ENCODE data around the gene PDK2. TPM values are rescaled to one million over a fixed set of nuclear protein-coding genes. Genes with fewer than 3 reads are reported as not detected.

The PDK2 gene
- polyA plus RNA-seq, 3 donors = 103 to 125 (median 110) TPM

DNA sequence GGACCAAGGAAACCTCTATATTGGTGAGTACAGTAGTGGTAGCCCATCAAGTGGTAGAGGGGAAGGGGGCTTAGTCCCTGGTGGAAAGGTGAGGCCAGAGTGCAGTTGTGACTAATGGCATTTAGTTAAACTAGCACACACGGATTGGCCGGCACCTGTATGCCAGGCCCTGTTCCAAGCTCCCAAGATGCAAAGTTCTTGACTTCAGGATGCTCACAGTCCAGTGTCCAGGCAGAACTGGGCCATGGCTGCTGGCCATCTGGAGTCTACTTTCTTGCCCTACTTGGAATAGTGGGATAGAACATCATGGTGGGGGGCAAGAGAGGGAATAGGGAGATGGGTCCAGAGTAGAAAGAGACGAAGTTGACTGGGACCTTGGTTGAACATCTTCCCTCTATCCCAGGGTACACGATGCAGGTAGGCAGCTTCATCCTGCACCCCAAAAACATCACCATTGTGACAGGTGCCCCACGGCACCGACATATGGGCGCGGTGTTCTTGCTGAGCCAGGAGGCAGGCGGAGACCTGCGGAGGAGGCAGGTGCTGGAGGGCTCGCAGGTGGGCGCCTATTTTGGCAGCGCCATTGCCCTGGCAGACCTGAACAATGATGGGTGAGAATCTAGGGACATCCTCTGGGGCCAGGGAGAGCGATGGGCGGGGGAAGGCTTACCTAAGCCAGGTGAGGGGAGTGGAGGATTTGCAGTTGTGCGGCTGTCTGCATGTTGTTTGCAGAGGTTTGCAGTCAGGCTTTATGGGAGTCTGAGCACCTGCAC lies 24.1 kb upstream of the PDK2 start:
- DNase-seq (ENCODE audit: extremely low read depth in 1 of 11, low read depth in 9 of 11, low spot score in 4 of 11) = no peak

- no peak for DNase-seq (ENCODE audit: extremely low read depth in 1 of 11, low read depth in 9 of 11, low spot score in 4 of 11)
Measured at GRCh38 chr17:50071692-50072091, 23.5 kb upstream of the PDK2 start.

- DNase-seq (ENCODE audit: extremely low read depth in 1 of 11, low read depth in 9 of 11, low spot score in 4 of 11) = no peak
Measured at GRCh38 chr17:50072130-50072529, 23.0 kb upstream of the PDK2 start.

- no peak for DNase-seq (ENCODE audit: extremely low read depth in 1 of 11, low read depth in 9 of 11, low spot score in 4 of 11)
Measured at GRCh38 chr17:50072925-50073324, 22.2 kb upstream of the PDK2 start.

GRCh38 chr17:50074227-50074626 lies 20.9 kb upstream of the PDK2 start:
- no peak for DNase-seq (ENCODE audit: extremely low read depth in 1 of 11, low read depth in 9 of 11, low spot score in 4 of 11)

DNA sequence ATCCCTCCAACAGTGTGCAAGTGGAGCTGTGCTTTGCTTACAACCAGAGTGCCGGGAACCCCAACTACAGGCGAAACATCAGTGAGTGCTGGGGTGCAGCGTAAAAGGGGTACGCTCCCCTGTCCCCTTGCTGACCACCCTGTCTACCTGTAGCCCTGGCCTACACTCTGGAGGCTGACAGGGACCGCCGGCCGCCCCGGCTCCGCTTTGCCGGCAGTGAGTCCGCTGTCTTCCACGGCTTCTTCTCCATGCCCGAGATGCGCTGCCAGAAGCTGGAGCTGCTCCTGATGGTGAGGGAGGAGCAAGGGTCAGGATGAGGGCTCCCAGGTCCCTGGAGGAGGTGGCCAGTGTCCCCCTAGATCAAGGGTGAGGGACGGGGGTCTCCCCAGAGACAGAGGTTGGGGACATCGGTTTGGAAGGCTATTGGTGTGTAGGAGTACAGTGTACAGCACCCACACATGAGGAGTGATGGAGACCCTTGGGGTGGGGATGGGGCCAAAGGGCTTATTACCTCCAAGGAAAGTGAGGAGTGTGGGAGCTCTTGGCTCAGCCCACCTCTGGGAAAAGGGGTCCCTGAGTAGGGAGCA lies 19.6 kb upstream of the PDK2 start:
- no peak for DNase-seq (ENCODE audit: extremely low read depth in 1 of 11, low read depth in 9 of 11, low spot score in 4 of 11)

DNA sequence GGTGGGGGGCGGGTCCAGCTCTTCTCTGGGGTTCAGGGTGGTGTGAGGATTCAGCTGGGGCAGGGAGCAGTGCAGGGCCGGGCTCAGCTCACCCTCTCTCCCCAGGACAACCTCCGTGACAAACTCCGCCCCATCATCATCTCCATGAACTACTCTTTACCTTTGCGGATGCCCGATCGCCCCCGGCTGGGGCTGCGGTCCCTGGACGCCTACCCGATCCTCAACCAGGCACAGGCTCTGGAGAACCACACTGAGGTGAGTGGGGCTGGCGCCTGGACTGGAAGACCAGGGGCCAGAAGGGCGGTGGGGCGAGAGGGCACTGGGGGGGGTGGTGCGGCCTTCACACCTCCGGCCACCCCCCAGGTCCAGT lies 18.9 kb upstream of the PDK2 start:
- no peak for DNase-seq (ENCODE audit: extremely low read depth in 1 of 11, low read depth in 9 of 11, low spot score in 4 of 11)

DNA sequence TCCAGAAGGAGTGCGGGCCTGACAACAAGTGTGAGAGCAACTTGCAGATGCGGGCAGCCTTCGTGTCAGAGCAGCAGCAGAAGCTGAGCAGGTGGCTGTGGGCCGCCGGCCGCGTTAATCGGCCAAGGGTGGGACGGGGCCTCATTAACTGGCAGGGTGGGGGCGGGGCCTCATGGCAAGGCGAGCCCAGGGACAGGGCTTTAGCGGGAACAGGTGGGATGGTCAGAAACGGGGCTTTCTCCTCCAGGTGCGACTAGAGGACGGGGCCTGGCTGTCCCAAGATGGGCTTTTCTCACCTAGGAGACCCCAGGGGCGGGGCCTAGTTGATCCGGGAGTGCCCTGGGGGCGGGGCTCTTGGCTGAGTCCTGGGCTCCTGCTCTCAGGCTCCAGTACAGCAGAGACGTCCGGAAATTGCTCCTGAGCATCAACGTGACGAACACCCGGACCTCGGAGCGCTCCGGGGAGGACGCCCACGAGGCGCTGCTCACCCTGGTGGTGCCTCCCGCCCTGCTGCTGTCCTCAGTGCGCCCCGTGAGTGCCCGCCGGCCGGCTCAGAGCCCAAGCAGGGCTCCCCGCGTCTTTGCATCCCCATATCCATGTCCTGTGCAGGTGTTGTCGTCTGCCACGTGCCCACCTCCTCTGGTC lies 18.4 kb upstream of the PDK2 start:
- DNase-seq (ENCODE audit: extremely low read depth in 1 of 11, low read depth in 9 of 11, low spot score in 4 of 11) = peak in 1 of 11 donors; percentile 32

GRCh38 chr17:50078430-50078829 lies 16.7 kb upstream of the PDK2 start:
- no peak for DNase-seq (ENCODE audit: extremely low read depth in 1 of 11, low read depth in 9 of 11, low spot score in 4 of 11)

DNA sequence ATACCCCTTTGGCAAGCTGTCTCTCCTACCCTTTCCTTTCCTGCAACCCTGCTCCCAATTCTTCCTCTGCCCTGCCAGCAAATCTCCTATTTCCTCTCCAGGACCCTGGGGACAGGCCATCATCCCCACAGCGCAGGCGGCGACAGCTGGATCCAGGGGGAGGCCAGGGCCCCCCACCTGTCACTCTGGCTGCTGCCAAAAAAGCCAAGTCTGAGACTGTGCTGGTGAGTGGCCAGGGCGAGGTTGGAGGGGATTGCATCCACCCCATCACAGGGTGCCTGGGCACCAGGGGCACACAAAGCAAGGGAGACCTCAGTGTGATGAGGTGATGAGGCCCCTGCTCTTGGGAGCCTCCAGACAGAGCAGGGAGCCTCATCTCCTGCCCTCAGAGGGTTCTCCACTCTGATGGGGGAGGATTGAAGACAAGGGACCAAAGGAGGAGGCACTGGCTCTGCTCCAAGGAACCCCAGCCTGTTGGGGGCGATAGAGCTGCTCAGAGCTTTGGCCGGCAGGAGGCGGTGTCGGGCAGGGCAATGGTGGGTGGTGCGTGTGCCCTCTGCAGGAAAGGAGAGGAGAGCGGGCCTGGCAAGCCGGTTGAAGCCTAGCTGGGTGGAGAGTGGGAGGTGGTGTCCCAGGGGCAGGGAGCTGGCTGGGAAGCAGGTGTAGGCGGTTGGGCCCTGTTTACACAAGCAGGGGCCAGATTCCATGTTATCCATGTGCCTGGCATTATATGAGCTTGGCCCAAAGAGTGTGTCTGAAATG lies 15.6 kb upstream of the PDK2 start:
- no peak for DNase-seq (ENCODE audit: extremely low read depth in 1 of 11, low read depth in 9 of 11, low spot score in 4 of 11)

DNA sequence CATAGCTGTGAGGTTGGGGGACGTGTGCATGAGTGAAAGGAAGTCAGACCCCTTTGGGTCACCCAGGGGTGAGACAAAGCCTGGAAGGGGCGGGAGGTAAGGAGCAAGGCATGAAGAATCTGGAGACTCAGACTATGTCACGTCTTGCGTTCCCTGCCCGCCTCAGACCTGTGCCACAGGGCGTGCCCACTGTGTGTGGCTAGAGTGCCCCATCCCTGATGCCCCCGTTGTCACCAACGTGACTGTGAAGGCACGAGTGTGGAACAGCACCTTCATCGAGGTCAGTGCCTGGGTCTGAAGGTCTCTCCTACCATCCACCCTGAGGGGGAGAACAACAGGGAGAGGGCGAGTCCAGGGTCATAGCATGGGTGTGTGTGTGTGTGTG lies 15.1 kb upstream of the PDK2 start:
- DNase-seq (ENCODE audit: extremely low read depth in 1 of 11, low read depth in 9 of 11, low spot score in 4 of 11) = no peak

DNA sequence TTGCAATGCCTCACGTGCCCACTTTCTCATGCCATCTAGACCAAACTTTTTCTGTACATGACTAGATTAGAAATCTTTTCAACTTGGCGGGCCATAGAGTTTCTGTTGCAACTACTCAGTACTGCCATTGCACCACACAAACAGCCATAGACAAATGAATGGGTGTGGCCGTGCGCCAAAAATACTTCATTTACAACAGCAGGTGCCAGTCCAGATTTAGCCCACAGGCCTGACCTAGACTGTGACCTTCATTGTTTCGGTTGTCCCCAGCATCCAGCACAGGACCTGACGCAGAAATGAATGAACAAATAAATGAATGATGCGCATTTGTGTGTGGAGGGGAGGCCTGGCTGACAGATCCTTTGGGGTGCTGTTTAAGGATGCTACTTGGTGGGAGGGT lies 14.3 kb upstream of the PDK2 start:
- no peak for DNase-seq (ENCODE audit: extremely low read depth in 1 of 11, low read depth in 9 of 11, low spot score in 4 of 11)

DNA sequence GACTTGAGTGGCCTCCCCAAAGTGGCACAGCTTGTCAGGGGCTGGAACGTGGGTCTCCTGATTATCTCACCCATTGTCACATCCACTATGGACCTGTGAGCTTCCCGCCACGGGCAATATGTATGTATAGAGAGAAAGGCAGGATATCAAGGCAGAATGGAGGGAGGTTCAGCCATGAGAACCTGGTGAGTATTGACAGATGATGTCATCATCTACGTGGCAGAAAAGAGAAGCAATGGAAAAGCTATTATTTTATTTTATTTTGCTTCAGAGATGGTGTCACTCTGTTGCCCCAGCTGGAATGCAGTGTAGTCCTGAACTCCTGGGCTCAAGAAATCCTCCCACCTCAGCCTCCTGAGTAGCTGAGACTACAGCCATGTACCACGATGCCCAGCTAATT lies 13.4 kb upstream of the PDK2 start:
- no peak for DNase-seq (ENCODE audit: extremely low read depth in 1 of 11, low read depth in 9 of 11, low spot score in 4 of 11)

DNA sequence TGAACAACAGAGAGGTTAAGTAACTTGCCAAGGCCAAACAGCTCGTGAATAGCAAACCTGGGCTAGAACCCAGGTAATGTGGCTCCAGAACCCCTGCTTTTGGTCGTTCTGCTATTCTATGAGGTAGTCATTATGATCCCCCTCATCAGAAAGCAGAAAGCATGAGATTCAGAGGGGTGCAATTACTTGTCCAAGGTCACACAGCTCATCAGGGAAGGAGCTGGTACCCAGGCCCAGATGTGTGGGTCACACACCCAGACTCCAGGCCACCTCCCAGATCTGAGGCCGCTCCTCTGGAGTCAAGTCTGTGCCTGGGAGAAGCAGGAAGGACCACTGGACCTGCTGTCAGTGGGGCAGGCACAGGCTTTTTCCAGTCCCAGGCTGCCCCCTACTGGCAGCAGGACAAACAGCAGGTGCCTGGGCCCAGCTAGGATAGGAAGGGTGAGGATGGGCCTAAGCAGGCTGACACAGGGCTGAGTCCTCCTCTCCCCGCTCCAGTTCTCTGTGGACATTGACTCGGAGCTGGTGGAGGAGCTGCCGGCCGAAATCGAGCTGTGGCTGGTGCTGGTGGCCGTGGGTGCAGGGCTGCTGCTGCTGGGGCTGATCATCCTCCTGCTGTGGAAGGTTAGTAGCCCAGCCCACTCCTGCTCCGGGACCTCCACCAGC lies 7.8 kb upstream of the PDK2 start:
- peak in 4 of 11 donors; percentile 36 to 48 (median 43) for DNase-seq (ENCODE audit: extremely low read depth in 1 of 11, low read depth in 9 of 11, low spot score in 4 of 11)

DNA sequence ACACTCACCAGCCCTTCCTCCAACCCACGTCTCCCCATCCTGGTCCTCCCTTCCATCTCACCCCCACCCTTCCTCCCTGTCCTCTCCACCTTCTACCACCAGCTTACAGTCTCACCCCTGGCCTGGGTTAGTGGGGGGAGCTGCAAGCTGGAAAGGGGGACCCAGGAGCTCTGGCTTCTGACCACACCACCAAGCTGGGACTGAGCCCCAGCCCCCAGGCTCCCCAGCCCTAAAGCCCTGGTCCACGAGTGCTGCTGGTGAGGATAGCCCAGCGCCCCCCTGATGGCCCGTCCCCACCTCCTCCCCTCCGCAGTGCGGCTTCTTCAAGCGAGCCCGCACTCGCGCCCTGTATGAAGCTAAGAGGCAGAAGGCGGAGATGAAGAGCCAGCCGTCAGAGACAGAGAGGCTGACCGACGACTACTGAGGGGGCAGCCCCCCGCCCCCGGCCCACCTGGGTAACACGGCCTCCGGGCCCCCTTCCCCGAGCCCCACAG lies 7.2 kb upstream of the PDK2 start:
- no peak for DNase-seq (ENCODE audit: extremely low read depth in 1 of 11, low read depth in 9 of 11, low spot score in 4 of 11)

GRCh38 chr17:50088952-50089825 lies 6.0 kb upstream of the PDK2 start:
- DNase-seq (ENCODE audit: extremely low read depth in 1 of 11, low read depth in 9 of 11, low spot score in 4 of 11) = no peak

GRCh38 chr17:50090071-50090470 lies 5.1 kb upstream of the PDK2 start:
- no peak for DNase-seq (ENCODE audit: extremely low read depth in 1 of 11, low read depth in 9 of 11, low spot score in 4 of 11)

Measured in renal cortex interstitium (tissue), 11 donors.